ENCODE measurements around the gene FAM227B.

- TF ChIP-seq CTCF (IDR thresholded peaks at IDR 0.05 in 8 of 11, conservative IDR thresholded peaks at IDR 0.05 in 3 of 11) = no peak
- no peak for TF ChIP-seq POLR2A (IDR thresholded peaks at IDR 0.05)
- TF ChIP-seq POLR2AphosphoS5 (IDR thresholded peaks at IDR 0.05) = no peak
Observed at GRCh38 chr15:49637857-49638256, 17.2 kb upstream of the FAM227B start.

Measured in spleen (tissue), 7 donors.